22Rv1 (cell line): ENCODE data around the gene TPPP.
"Not testable (repeated sequence)": the region's sequence is repeated elsewhere in the genome, so short reads cannot be mapped to it uniquely, and the experiment has no call there.

Experiments
- H3K27ac ChIP-seq: fragments of 450-650 bp; 2 replicates; pipeline ENCODE4 v1.5.1; 2017
- ZFX ChIP-seq: fragments of 450-650 bp; IDR thresholded peaks from 2 replicates; pipeline ENCODE4 v1.6.1; 2017; ENCODE audit warnings: antibody characterized with exemption, borderline replicate concordance
- TF ChIP-seq, protein P1 (sequence below): fragments of 450-650 bp; IDR thresholded peaks from 2 replicates; pipeline ENCODE4 v1.5.1; 2017; ENCODE audit warnings: mild to moderate bottlenecking

Gene TPPP

GRCh38 chr5:695475-695874, 2.3 kb upstream of the TPPP start:
- not testable (repeated sequence) for H3K27ac ChIP-seq

GRCh38 chr5:694042-694431, 885 bp upstream of the TPPP start:
- not testable (repeated sequence) for H3K27ac ChIP-seq

- peak overlapping the region; percentile 56 for H3K27ac ChIP-seq
Measured at GRCh38 chr5:692529-693041, 567 bp downstream of the TPPP start.

GRCh38 chr5:691817-692528, 1.2 kb downstream of the TPPP start:
- H3K27ac ChIP-seq: no peak overlapping the region
- TF ChIP-seq ZFX: no peak
- TF ChIP-seq, protein P1, sequence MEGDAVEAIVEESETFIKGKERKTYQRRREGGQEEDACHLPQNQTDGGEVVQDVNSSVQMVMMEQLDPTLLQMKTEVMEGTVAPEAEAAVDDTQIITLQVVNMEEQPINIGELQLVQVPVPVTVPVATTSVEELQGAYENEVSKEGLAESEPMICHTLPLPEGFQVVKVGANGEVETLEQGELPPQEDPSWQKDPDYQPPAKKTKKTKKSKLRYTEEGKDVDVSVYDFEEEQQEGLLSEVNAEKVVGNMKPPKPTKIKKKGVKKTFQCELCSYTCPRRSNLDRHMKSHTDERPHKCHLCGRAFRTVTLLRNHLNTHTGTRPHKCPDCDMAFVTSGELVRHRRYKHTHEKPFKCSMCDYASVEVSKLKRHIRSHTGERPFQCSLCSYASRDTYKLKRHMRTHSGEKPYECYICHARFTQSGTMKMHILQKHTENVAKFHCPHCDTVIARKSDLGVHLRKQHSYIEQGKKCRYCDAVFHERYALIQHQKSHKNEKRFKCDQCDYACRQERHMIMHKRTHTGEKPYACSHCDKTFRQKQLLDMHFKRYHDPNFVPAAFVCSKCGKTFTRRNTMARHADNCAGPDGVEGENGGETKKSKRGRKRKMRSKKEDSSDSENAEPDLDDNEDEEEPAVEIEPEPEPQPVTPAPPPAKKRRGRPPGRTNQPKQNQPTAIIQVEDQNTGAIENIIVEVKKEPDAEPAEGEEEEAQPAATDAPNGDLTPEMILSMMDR: no peak

DNA sequence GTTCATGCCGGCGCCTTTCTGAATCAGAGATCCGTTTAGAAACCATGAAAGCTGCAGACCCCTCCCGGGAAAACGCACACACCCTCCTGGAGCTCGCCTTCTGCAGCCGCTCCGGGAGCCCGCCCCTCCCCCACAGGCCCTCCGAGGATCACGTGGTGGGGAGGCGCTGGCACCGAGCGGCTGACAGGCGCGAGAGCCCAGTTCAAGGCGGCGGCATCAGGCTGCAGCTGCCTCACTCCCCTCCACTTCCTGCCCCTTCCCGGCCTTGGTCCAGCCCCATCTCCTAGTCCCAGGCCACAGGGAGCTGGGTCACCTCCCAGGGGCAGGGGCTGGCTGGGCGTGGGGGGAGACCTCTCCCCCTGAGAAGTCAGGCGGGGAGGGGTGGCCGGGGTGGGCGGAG, 2.1 kb downstream of the TPPP start:
- not testable (repeated sequence) for H3K27ac ChIP-seq

- H3K27ac ChIP-seq: not testable (repeated sequence)
Measured at GRCh38 chr5:690293-690692, 2.9 kb downstream of the TPPP start.

DNA sequence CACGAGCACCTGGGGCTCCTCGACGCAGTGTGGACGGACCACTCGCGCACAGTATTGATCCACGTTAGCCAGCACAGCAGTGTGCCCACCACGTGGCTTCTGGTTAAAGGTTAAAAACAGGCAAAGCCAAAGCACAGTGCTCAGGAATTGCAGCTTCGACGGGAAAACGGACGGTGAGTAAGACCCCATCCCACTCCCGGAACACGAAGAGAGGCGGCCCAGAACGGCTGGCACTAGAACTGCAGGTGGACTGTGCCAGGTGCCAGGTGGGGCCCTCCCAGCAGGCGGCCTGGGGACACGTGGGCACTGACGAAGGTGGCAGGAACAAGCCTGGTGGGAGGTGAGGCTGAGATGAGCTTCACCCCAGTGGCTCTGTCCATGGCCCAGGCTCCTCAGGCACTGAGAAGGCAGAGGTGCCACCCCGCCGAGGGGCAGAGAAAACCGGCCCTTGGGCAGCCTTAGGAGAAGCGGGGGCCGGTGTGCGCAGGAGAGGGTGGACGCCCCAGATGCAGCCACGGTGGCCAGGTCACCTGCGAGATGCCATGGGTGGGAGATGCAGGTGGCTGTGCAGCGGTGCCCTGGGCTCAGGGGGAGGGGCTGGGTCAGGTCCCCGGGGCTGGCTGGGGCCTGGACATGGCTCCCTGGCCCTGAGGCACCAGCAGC, 4.7 kb downstream of the TPPP start:
- H3K27ac ChIP-seq: not testable (repeated sequence)

GRCh38 chr5:686936-687335, 6.2 kb downstream of the TPPP start:
- not testable (repeated sequence) for H3K27ac ChIP-seq

DNA sequence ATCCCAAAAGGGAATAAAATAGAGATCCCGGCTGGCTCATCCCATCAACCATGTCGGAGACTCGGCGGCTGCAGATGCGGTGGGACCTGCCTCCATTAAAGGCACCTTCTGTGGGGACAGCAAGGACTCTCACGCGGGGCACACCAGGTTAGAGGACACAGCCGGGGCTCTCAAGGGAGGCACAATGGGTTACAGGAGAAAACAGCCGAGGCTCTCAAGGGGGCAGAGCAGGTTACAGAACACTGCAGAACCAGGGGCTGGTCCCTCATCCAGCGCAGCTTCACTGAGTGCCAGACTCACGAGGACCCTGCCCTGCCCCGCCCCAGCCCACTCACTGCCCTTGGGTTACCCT, 7.0 kb downstream of the TPPP start:
- H3K27ac ChIP-seq: not testable (repeated sequence)

GRCh38 chr5:685262-686171, 7.6 kb downstream of the TPPP start:
- H3K27ac ChIP-seq: no peak overlapping the region
- TF ChIP-seq, protein P1: no peak
- no peak for TF ChIP-seq ZFX

DNA sequence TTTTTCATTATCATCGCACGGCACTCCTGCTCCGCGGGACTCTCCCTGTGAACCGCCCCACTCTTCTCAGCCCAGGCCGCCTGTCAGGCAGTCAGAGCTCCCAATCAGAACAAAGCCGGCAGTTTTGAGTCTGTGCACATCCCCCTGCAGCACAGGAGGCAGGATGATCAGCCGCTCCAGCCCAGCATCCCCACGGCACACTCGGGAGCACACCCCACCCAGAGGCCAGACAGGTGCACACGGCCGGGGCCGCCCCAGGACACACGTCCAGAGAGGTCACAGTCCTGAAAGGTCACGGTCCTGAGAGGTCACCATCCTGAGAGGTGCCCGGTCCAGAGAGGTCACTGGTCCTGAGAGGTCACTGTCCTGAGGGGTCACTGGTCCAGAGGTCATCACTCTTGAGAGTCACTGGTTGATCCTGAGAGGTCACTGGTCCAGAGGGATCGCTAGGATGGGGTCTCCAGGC, 8.4 kb downstream of the TPPP start:
- TF ChIP-seq, protein P1: no peak
- no peak for TF ChIP-seq ZFX
- H3K27ac ChIP-seq: no peak overlapping the region
